Measurements from ENCODE around the gene TRABD.

- TF ChIP-seq POLR2A (IDR thresholded peaks at IDR 0.05; ENCODE audit: low read depth) (no peak), CTCF (IDR thresholded peaks at IDR 0.05) (no peak), POLR2AphosphoS5 (IDR thresholded peaks at IDR 0.05) (no peak), EP300 (IDR thresholded peaks at IDR 0.05) (no peak)
Observed at GRCh38 chr22:50196256-50196655, 10.5 kb downstream of the TRABD start.

Measured in esophagus muscularis mucosa (tissue), 4 donors.